PC-9 (cell line): ENCODE data around the gene NLGN2.

Experiments
- CTCF ChIP-seq: fragments of 200-600 bp; sonication (generic); conservative IDR thresholded peaks from 2 replicates; pipeline ENCODE4 v1.6.1; 2017; ENCODE audit warnings: mixed run types, antibody characterized with exemption, mild to moderate bottlenecking, moderate library complexity
- EZH2 ChIP-seq: fragments of 200-600 bp; sonication (generic); IDR thresholded peaks from 2 replicates; pipeline ENCODE4 v1.8.0; 2017; ENCODE audit warnings: antibody characterized with exemption, low read depth

- TF ChIP-seq CTCF (no peak), EZH2 (no peak)
Observed at GRCh38 chr17:7419819-7420610, 12.4 kb downstream of the NLGN2 start, which contains the start of gene SPEM1.
